Neutrophil (primary cell): ENCODE measurements around the gene LARP1B.
"Not testable (repeated sequence)": the region's sequence is repeated elsewhere in the genome, so short reads cannot be mapped to it uniquely, and the experiment has no call there.

Source experiments
- H3K27ac ChIP-seq: fragments of 200-600 bp; sonication (generic); 2 replicates; pipeline ENCODE4 v1.5.1; 2016; ENCODE audit warnings: mild to moderate bottlenecking, moderate library complexity
- H3K27me3 ChIP-seq: fragments of 200-600 bp; sonication (generic); 2 replicates; pipeline ENCODE4 v1.6.0; 2016; ENCODE audit warnings: mild to moderate bottlenecking
- H3K36me3 ChIP-seq: fragments of 200-600 bp; sonication (generic); 2 replicates; pipeline ENCODE4 v1.5.1; 2017
- H3K4me1 ChIP-seq, 2 experiments: fragments of 200-600 bp in 1 of 2; sonication (generic) in 1 of 2; 1 replicate in 1 of 2; 2 replicates in 1 of 2; pipeline versions ENCODE4 v1.5.1 to v1.6.1; 2013 to 2016; ENCODE audit warnings: low read depth in 1 of 2, low read length in 1 of 2, mild to moderate bottlenecking in 1 of 2, moderate library complexity in 1 of 2; ENCODE audit not compliant: control insufficient read depth in 1 of 2, insufficient read depth in 1 of 2
- H3K4me3 ChIP-seq, 2 experiments: fragments of 200-600 bp in 1 of 2; sonication (generic) in 1 of 2; 1 replicate in 1 of 2; 2 replicates in 1 of 2; pipeline ENCODE4 v1.5.1; 2013 to 2016; ENCODE audit warnings: low read depth in 1 of 2, low read length in 1 of 2, mild to moderate bottlenecking in 1 of 2, moderate library complexity in 1 of 2
- H3K9me3 ChIP-seq: fragments of 200-600 bp; sonication (generic); 2 replicates; pipeline ENCODE4 v1.5.1; 2016
- TF ChIP-seq, protein P1 (sequence below): fragments of 200-600 bp; sonication (generic); IDR thresholded peaks from 2 replicates; pipeline ENCODE4 v1.5.1; 2016; ENCODE audit warnings: antibody characterized with exemption

LARP1B gene

DNA sequence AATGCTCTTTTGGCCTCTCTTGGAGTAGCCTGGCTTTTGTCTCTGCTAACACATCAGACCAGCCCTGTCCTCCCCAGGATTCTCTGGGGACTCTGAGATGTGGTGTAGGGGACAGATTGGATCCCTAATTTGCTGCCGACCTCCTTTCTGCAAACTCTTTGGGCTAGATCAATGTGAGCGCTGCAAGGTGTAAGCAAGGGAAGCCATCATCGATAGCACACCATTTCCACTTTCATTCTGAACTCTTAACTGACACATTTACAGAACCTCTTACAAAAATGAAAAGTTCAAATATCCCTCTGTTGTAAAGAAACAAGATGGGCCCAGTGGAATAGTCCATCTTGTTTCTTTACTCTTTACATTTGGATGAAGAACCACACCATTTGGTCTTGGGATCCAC lies 179.9 kb downstream of the LARP1B start:
- Histone ChIP-seq H3K4me1 (peaks cover 0 to 3% of the 10 kb centered on the region in 2 experiments), H3K36me3 (no peaks in the 10 kb centered on the region), H3K27ac (no peak overlapping the region), H3K27me3 (no peaks in the 10 kb centered on the region), H3K4me3 (no peak overlapping the region), H3K9me3 (no peaks in the 10 kb centered on the region)
- TF ChIP-seq, protein P1, sequence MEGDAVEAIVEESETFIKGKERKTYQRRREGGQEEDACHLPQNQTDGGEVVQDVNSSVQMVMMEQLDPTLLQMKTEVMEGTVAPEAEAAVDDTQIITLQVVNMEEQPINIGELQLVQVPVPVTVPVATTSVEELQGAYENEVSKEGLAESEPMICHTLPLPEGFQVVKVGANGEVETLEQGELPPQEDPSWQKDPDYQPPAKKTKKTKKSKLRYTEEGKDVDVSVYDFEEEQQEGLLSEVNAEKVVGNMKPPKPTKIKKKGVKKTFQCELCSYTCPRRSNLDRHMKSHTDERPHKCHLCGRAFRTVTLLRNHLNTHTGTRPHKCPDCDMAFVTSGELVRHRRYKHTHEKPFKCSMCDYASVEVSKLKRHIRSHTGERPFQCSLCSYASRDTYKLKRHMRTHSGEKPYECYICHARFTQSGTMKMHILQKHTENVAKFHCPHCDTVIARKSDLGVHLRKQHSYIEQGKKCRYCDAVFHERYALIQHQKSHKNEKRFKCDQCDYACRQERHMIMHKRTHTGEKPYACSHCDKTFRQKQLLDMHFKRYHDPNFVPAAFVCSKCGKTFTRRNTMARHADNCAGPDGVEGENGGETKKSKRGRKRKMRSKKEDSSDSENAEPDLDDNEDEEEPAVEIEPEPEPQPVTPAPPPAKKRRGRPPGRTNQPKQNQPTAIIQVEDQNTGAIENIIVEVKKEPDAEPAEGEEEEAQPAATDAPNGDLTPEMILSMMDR = no peak

DNA sequence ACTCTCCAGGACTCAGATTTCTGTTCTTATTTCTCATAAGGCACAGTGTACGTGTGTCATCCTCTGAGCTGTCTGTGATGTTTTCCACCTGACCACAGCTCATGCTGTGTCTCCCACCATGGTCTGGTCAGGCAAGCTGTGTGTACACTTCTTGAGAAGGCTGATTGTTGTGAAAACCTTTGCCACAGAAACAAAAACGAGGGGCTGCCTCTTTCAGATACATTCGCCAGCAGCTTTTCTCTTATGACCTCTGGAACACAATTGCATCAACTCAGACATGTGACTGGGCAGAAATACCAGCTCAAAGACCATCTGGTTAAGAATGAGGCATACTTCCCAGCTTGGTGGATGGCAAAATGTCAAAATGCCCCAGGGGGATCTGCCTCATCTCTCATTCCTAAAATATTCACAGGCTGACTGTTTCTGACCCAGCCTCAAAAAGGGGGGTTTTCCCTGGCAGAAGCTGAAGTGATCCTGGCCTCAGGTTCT lies 180.4 kb downstream of the LARP1B start:
- H3K9me3 ChIP-seq = no peaks in the 10 kb centered on the region
- TF ChIP-seq, protein P1 = no peak
- no peaks in the 10 kb centered on the region for H3K27me3 ChIP-seq
- H3K36me3 ChIP-seq = no peaks in the 10 kb centered on the region
- peaks cover 0 to 3% of the 10 kb centered on the region in 2 experiments for H3K4me1 ChIP-seq
- no peak overlapping the region for H3K27ac ChIP-seq
- H3K4me3 ChIP-seq = no peak overlapping the region

DNA sequence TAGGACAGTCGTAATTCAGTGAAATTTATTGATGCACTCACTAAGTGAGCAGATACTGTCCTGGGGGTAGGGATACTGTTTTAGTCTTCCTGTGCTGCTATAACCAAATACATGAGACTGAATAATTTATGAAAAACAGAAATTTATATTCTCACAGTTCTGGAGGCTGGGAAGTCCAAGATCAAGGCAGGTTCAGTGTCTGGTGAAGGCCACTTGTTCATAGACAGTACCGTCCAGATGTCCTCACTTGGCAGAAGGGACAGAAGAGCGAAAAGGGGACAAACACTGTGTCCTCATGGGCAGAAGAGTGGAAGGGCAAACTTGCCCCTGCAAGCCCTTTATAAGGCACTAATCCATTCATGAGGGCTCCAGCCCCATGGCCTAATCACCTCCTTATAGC lies 180.9 kb downstream of the LARP1B start:
- no peaks in the 10 kb centered on the region for H3K9me3 ChIP-seq
- peaks cover 0 to 3% of the 10 kb centered on the region in 2 experiments for H3K4me1 ChIP-seq
- TF ChIP-seq, protein P1 = no peak
- H3K36me3 ChIP-seq = no peaks in the 10 kb centered on the region
- H3K4me3 ChIP-seq = no peak overlapping the region
- no peaks in the 10 kb centered on the region for H3K27me3 ChIP-seq
- no peak overlapping the region for H3K27ac ChIP-seq

- no peak overlapping the region for H3K27ac ChIP-seq
- H3K36me3 ChIP-seq = no peaks in the 10 kb centered on the region
- H3K4me3 ChIP-seq = no peak overlapping the region
- no peaks in the 10 kb centered on the region for H3K27me3 ChIP-seq
- peaks cover 0 to 3% of the 10 kb centered on the region in 2 experiments for H3K4me1 ChIP-seq
- TF ChIP-seq, protein P1 = no peak
- no peaks in the 10 kb centered on the region for H3K9me3 ChIP-seq
Measured at GRCh38 chr4:128242601-128243000, 181.5 kb downstream of the LARP1B start.

GRCh38 chr4:128244379-128244778 lies 183.3 kb downstream of the LARP1B start:
- Histone ChIP-seq H3K9me3 (no peaks in the 10 kb centered on the region), H3K27me3 (no peaks in the 10 kb centered on the region)

DNA sequence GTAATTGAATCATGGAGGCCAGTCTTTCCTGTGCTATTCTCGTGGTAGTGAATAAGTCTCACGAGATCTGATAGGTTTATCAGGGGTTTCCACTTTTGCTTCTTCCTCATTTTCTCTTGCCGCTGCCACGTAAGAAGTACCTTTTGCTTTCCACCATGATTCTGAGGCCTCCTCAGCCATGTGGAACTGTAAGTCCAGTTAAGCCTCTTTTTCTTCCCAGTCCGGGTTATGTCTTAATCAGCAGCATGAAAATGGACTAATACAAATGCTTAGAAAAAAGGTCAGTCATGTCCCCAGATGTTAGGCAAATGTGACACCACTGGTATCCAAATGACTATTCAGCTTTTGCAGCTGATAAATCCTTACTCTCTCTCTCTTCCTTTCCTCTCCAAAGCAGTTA lies 184.3 kb downstream of the LARP1B start:
- H3K9me3 ChIP-seq, H3K36me3 ChIP-seq: not testable (repeated sequence)

More at GRCh38 chr4:128244379-128244778, 183.3 kb downstream of the LARP1B start:
- TF ChIP-seq, protein P1 = no peak
- Histone ChIP-seq H3K27ac (no peak overlapping the region), H3K36me3 (no peaks in the 10 kb centered on the region), H3K4me1 (peaks cover 0 to under 1% of the 10 kb centered on the region in 2 experiments), H3K4me3 (no peak overlapping the region)

More for the DNA sequence above, 184.3 kb downstream of the LARP1B start:
- H3K4me3 ChIP-seq, H3K27ac ChIP-seq, H3K27me3 ChIP-seq, H3K4me1 ChIP-seq: not testable (repeated sequence)
